Testis (tissue), 2 donors: ENCODE data around the gene NR6A1.

Source experiments
- CTCF ChIP-seq, 3 experiments: fragments of 450-650 bp in 2 of 3; fragments of 200-600 bp in 1 of 3; sonication (generic) in 1 of 3; IDR thresholded peaks; one replicate each; pipeline ENCODE4 v1.5.1; 2016 to 2019; ENCODE audit warnings: antibody characterized with exemption in 3 of 3, mild to moderate bottlenecking in 2 of 3, moderate library complexity in 1 of 3
- POLR2A ChIP-seq: fragments of 450-650 bp; IDR thresholded peaks from one replicate; pipeline ENCODE4 v1.6.1; 2017; ENCODE audit warnings: antibody characterized with exemption, mild to moderate bottlenecking, moderate library complexity

GRCh38 chr9:124549016-124549415 is 222.1 kb downstream of the NR6A1 start:
- TF ChIP-seq CTCF (IDR thresholded peaks at IDR 0.05) (no peak), POLR2A (no peak)
